HG03521 (cell line): ENCODE results near the gene CYB5RL.
"Not testable (repeated sequence)": the region's sequence is repeated elsewhere in the genome, so short reads cannot be mapped to it uniquely, and the experiment has no call there.

Experiments used
- ATAC-seq: cut with Tn5 transposase; IDR thresholded peaks from one replicate; pipeline ENCODE4 v1.9.1; 2021; ENCODE audit warnings: mild to moderate bottlenecking, moderate library complexity; ENCODE audit not compliant: unreplicated experiment

CYB5RL gene

GRCh38 chr1:54190526-54190925, 9.3 kb downstream of the CYB5RL start:
- ATAC-seq: no peak

GRCh38 chr1:54188291-54188690, 11.5 kb downstream of the CYB5RL start:
- no peak for ATAC-seq

- no peak for ATAC-seq
Observed at GRCh38 chr1:54186056-54186455, 13.8 kb downstream of the CYB5RL start.

GRCh38 chr1:54180701-54181360, 19.0 kb downstream of the CYB5RL start:
- no peak for ATAC-seq

GRCh38 chr1:54178296-54179070, 21.3 kb downstream of the CYB5RL start:
- ATAC-seq: no peak

- no peak for ATAC-seq
Observed at GRCh38 chr1:54177726-54178125, 22.1 kb downstream of the CYB5RL start.

GRCh38 chr1:54176621-54177327, 23.1 kb downstream of the CYB5RL start:
- ATAC-seq: no peak

- ATAC-seq: no peak
Observed at GRCh38 chr1:54174106-54174505, 25.7 kb downstream of the CYB5RL start.

- no peak for ATAC-seq
Observed at GRCh38 chr1:54173681-54174080, 26.1 kb downstream of the CYB5RL start.

GRCh38 chr1:54172614-54173599, 26.9 kb downstream of the CYB5RL start:
- no peak for ATAC-seq

- no peak for ATAC-seq
Observed at GRCh38 chr1:54171606-54172005, 28.2 kb downstream of the CYB5RL start.

- no peak for ATAC-seq
Observed at GRCh38 chr1:54171016-54171415, 28.8 kb downstream of the CYB5RL start.

- no peak for ATAC-seq
Observed at GRCh38 chr1:54169068-54169467, 30.8 kb downstream of the CYB5RL start.

- ATAC-seq: no peak
Observed at GRCh38 chr1:54168206-54168965, 31.4 kb downstream of the CYB5RL start.

GRCh38 chr1:54167422-54168139, 32.2 kb downstream of the CYB5RL start:
- ATAC-seq: no peak

GRCh38 chr1:54166357-54166756, 33.5 kb downstream of the CYB5RL start:
- not testable (repeated sequence) for ATAC-seq

GRCh38 chr1:54165146-54165545, 34.7 kb downstream of the CYB5RL start:
- no peak for ATAC-seq

- no peak for ATAC-seq
Observed at GRCh38 chr1:54163573-54163972, 36.3 kb downstream of the CYB5RL start.

GRCh38 chr1:54163051-54163450, 36.8 kb downstream of the CYB5RL start:
- ATAC-seq: no peak
